SKM-1 treated with dmso at 0.1 percent for 144 hours (cell line): ENCODE measurements around the gene HIVEP3.
A peak's percentile ranks its signal among the peaks of the same experiment; 100 is the strongest.

Experiments
- DNase-seq: peaks from one replicate; lab custom pipeline; 2025; ENCODE audit not compliant: unreplicated experiment; lab: John Stamatoyannopoulos, UW

HIVEP3 gene

GRCh38 chr1:41792485-41792770 lies 126.3 kb downstream of the HIVEP3 start:
- DNase-seq = no peak

- peak; percentile 36 for DNase-seq
Observed at GRCh38 chr1:41791667-41792484, 126.8 kb downstream of the HIVEP3 start.

GRCh38 chr1:41790351-41790750 lies 128.4 kb downstream of the HIVEP3 start:
- peak; percentile 17 for DNase-seq

- DNase-seq = peak; percentile 60
Observed at GRCh38 chr1:41789661-41790330, 128.9 kb downstream of the HIVEP3 start.

- no peak for DNase-seq
Observed at GRCh38 chr1:41788427-41788826, 130.3 kb downstream of the HIVEP3 start.

- DNase-seq = peak; percentile 56
Observed at GRCh38 chr1:41784531-41785274, 134.0 kb downstream of the HIVEP3 start.

- DNase-seq = no peak
Observed at GRCh38 chr1:41783189-41783639, 135.5 kb downstream of the HIVEP3 start.

GRCh38 chr1:41780916-41781315 lies 137.8 kb downstream of the HIVEP3 start:
- no peak for DNase-seq

GRCh38 chr1:41780322-41780721 lies 138.4 kb downstream of the HIVEP3 start:
- no peak for DNase-seq

GRCh38 chr1:41779360-41779759 lies 139.4 kb downstream of the HIVEP3 start:
- DNase-seq = no peak

GRCh38 chr1:41777695-41778094 lies 141.0 kb downstream of the HIVEP3 start:
- no peak for DNase-seq

GRCh38 chr1:41776891-41777441 lies 141.8 kb downstream of the HIVEP3 start:
- no peak for DNase-seq

- no peak for DNase-seq
Observed at GRCh38 chr1:41775956-41776585, 142.7 kb downstream of the HIVEP3 start.

GRCh38 chr1:41774471-41774990 lies 144.2 kb downstream of the HIVEP3 start:
- DNase-seq = no peak

- no peak for DNase-seq
Observed at GRCh38 chr1:41773842-41774241, 144.9 kb downstream of the HIVEP3 start.

- no peak for DNase-seq
Observed at GRCh38 chr1:41773144-41773591, 145.6 kb downstream of the HIVEP3 start.

GRCh38 chr1:41769068-41769467 lies 149.7 kb downstream of the HIVEP3 start:
- DNase-seq = no peak

- peak; percentile 92 for DNase-seq
Observed at GRCh38 chr1:41768583-41768982, 150.1 kb downstream of the HIVEP3 start.

- no peak for DNase-seq
Observed at GRCh38 chr1:41767534-41768525, 150.9 kb downstream of the HIVEP3 start.

GRCh38 chr1:41766546-41766945 lies 152.2 kb downstream of the HIVEP3 start:
- DNase-seq = no peak
